ENCODE results near the gene HOXA7. TPM values are rescaled to one million over a fixed set of nuclear protein-coding genes. Genes with fewer than 3 reads are reported as not detected.

The HOXA7 gene
- total and polyA plus RNA-seq, 8 donors = 0.06 to 0.49 (median 0.17) TPM; not detected in 3

DNA sequence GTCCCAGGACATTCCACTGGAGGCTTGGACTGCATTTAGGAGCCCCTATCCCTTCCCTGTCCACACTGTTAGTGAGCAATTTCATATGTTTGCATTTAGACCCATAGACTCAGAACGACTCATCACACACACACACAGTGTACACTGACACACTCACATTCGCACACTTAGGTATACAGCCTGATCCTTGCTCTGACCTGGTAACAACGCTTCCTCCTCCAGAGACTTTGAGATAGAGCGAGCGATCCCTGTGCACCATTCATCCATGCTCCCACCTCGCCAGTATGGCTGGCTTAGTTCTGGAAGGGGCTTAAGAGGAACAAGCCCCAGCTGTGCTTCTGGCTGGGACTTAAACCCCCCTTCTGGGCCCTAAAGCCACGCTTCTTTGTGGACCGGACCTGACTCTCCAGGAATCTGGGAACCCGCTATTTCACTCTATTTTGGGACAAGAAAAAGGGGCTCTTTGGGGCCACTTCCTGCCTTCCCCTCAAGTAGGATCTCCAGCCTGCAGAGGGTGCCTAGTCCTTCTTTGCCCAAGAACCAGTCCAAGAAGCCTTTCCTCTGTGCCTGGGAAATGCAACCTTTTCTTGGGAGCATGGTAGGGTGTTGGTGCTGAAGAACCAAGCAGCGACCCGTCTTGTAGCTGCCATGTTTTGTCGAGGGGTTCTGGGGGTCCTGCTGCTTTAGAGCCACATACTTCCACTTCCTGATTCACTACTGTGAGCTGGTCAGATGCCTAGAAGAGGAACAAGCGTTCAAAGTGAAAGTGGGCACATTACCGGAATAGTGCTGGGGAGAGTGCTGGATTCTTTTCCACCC, 44.5 kb upstream of the HOXA7 start:
- FAIRE-seq (no peak), DNase-seq (peak in 1 of 6 donors; percentile 19), ATAC-seq (peak in 3 of 4 donors; percentile 26 to 49 (median 46))
- Histone ChIP-seq H3K4me1 (peaks cover 0 to 15% (median 6%) of the 10 kb centered on the region in 3 donors), H3K27me3 (peaks cover 10 to 83% (median 24%) of the 10 kb centered on the region in 4 donors), H3K4me3 (peak overlapping the region in 1 of 4 donors; percentile 35), H3K36me3 (no peaks in the 10 kb centered on the region), H3K27ac (no peak overlapping the region), H3K9me3 (no peaks in the 10 kb centered on the region)
- TF ChIP-seq, protein P1, sequence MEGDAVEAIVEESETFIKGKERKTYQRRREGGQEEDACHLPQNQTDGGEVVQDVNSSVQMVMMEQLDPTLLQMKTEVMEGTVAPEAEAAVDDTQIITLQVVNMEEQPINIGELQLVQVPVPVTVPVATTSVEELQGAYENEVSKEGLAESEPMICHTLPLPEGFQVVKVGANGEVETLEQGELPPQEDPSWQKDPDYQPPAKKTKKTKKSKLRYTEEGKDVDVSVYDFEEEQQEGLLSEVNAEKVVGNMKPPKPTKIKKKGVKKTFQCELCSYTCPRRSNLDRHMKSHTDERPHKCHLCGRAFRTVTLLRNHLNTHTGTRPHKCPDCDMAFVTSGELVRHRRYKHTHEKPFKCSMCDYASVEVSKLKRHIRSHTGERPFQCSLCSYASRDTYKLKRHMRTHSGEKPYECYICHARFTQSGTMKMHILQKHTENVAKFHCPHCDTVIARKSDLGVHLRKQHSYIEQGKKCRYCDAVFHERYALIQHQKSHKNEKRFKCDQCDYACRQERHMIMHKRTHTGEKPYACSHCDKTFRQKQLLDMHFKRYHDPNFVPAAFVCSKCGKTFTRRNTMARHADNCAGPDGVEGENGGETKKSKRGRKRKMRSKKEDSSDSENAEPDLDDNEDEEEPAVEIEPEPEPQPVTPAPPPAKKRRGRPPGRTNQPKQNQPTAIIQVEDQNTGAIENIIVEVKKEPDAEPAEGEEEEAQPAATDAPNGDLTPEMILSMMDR (IDR thresholded peaks at IDR 0.05) = no peak
- intact Hi-C loops (cut with DNase I) = no loop called here
- 10 to 15% methylated on average over 14 of the region's 14 CpGs for WGBS, 2 donors

DNA sequence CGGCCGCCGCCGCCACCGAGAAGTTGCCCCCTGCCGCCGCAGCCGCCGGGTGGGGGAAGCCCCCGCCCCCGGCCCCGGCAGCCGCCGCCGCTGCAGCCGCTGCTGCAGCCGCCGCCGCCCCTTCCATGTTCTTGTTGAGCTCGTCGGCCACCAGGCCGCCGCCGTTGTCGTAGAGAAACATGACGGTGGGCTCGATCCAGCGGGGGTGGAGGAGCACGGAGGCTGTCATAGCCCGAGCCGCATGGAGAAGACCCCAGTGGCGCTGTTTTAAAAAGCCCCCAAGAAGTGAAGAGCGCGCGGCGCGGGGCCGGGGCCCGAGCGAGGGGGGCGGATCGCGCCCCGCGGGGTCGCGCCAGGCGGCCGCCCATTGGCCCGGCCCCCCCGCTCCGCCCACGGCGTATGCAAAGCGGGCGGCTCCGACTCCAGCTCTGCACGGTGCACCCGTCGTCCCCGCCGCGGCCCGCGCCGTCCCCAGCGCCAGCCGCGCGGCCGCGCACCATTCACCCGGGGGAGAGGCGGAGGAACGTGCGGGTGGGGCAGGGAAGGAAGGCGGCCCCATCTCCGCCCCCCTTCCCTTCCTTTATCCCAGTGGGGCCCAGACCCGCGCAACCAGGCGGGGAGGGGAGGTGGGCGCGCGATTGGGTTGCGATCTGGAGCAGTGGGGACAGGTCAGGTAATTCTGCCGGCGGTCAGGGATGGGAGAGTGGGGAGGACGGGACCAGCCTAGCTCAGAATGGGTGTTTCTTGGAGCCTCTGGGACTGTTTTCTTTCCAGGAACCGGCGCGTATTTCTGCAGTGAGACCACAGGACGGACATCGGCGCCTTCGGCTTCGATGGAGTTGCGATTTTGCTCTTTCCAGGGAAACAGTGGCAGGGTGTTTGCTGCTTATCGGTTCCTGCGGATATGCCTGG, 43.6 kb upstream of the HOXA7 start, which contains the start of gene HOXA13:
Gene HOXA13 (minus strand): TSS at position 243 of the 912 bp plus-strand sequence. CDS start 14 bp downstream, at position 229.
- peak in 1 of 6 donors; percentile 62 for DNase-seq
- intact Hi-C loops (cut with DNase I) = loop anchor here in 2 of 3 donors (10.0 kb wide), 2 partner anchors 725 to 825 kb away; no protein-coding TSS in a partner anchor
- 5% methylated on average over 59 to 99 of the region's 99 CpGs for WGBS, 2 donors
- H3K4me1 ChIP-seq = peaks cover 0 to 12% (median 6%) of the 10 kb centered on the region in 3 donors
- no peaks in the 10 kb centered on the region for H3K9me3 ChIP-seq
- H3K27ac ChIP-seq = no peak within 1 kb of the TSS
- peaks cover 3 to 83% (median 26%) of the 10 kb centered on the region in 4 donors for H3K27me3 ChIP-seq
- TF ChIP-seq, protein P1 (IDR thresholded peaks at IDR 0.05) = no peak
- H3K4me3 ChIP-seq = peak within 1 kb of the TSS in 2 of 4 donors; percentile 23 to 35
- ATAC-seq = peak; percentile 36 to 54 (median 48)
- H3K36me3 ChIP-seq = no peaks in the 10 kb centered on the region
- no peak for FAIRE-seq

DNA sequence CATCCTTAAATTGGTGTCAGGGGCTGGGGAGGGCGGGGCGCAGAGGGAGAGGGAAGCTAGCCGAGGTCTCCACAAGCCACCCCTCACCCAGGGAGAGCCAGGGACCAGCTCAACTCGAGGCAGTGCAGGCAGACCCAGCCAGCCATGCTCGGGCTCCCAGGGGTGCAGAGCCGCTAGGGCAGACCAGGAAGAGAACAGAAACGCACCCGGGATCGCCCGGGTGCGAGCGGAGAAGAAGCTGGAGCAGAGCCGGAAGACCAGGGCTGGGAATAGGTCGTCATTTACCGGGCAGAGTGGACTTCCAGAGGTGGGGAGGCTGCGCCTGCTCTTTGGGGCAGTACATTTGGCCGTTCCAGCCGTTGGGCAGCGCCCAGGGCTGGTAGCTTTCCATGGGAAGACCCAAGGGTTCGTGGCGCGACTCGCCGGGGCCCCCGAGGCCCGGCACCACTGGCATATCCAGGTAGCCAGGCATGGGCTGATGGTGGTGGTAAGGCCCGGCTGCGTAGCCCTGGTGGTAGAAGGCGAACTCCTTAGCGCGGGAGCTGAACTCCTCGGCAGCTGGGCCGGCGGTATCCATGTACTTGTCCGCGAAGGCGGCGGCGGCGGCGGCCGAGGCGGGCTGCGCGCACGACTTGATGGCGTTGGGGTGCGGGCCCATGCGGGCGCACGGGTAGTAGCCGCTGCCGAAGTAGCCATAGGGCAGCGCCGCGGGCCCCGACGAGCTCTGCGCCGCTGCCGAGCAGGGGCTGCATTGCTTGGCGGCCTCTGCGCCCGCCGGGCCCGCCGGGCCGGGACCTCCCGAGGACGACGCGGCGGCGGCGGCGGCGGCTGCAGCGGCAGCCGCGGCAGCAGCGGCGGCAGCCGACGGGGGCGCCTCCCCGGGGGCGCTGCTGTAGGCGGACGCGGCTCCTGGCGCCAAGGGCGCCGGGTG, 42.7 kb upstream of the HOXA7 start:
- Histone ChIP-seq H3K4me3 (peak overlapping the region in 1 of 4 donors; percentile 22), H3K9me3 (no peaks in the 10 kb centered on the region), H3K4me1 (peaks cover 0 to 8% (median 6%) of the 10 kb centered on the region in 3 donors), H3K36me3 (no peaks in the 10 kb centered on the region), H3K27me3 (peaks cover 0 to 83% (median 31%) of the 10 kb centered on the region in 4 donors), H3K27ac (no peak overlapping the region)
- TF ChIP-seq, protein P1 (IDR thresholded peaks at IDR 0.05) = no peak
- no peak for FAIRE-seq
- 5 to 6% methylated on average over 71 to 93 of the region's 93 CpGs for WGBS, 2 donors
- intact Hi-C loops (cut with DNase I) = loop anchor here in 2 of 3 donors (10.0 kb wide), 2 partner anchors 726 to 826 kb away; no protein-coding TSS in a partner anchor
- ATAC-seq = peak in 1 of 4 donors; percentile 10
- DNase-seq = peak in 1 of 6 donors; percentile 68
